GM12878 (cell line): ENCODE results near the gene CCDC106.

Experiments used
- EP300 ChIP-seq, 2 experiments: fragments of 150-350 bp in 1 of 2; IDR thresholded peaks; 2 replicates each; pipeline ENCODE4 v1.6.1; 2011 to 2012; ENCODE audit warnings: low read depth in 2 of 2, low read length in 2 of 2, borderline replicate concordance in 1 of 2, improper control_type of control experiment in 1 of 2, inconsistent platforms in 1 of 2; ENCODE audit not compliant: control insufficient read depth in 1 of 2
- POLR2A ChIP-seq: IDR thresholded peaks from 2 replicates; pipeline ENCODE4 v1.6.1; 2011; ENCODE audit warnings: low read depth, mild to moderate bottlenecking, low read length
- SMC3 ChIP-seq: IDR thresholded peaks from 2 replicates; pipeline ENCODE4 v1.6.1; 2011; ENCODE audit warnings: low read length, improper control_type of control experiment, borderline replicate concordance
- SP1 ChIP-seq: IDR thresholded peaks from one replicate; pipeline ENCODE4 v1.6.1; 2011; ENCODE audit warnings: low read depth, low read length

DNA sequence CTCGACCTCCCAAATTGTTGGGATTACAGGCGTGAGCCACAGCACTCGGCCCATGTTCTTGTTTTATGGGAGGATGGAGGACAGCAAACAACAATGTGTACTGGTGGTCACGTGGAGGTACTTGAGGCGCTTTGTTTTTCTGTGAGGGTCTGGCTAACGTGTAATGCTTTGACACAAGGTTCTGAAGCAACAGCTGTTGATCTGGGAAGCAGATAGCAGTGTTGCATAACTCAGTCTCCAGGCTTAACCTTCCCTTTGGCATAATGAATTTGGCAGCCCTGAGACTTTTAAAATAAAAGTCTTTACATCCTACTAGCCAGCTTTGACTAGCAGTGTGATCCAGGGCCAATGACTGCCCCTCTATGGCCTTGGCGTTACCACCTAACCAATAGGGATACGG lies 14.2 kb upstream of the CCDC106 start:
- TF ChIP-seq SP1 (no peak), EP300 (IDR thresholded peaks at IDR 0.05; ENCODE audit: borderline replicate concordance in 1 of 2, control insufficient read depth in 1 of 2, low read depth in 2 of 2, low read length in 2 of 2) (no peak), POLR2A (no peak), SMC3 (no peak)
